Breast epithelium (tissue), 4 donors: ENCODE data around the gene BTG1. TPM values are rescaled to one million over a fixed set of nuclear protein-coding genes. Genes with fewer than 3 reads are reported as not detected.
"Not testable (repeated sequence)": the region's sequence is repeated elsewhere in the genome, so short reads cannot be mapped to it uniquely, and the experiment has no call there.

ENCODE experiments used
- DNase-seq, 2 donors: peaks; one replicate each; pipeline ENCODE4 v3.0.0-alpha.2; 2019; ENCODE audit warnings: low spot score in 2 of 2
- H3K27ac ChIP-seq, 2 donors: fragments of 200-600 bp; sonication (generic) in 1 of 2; one replicate each; pipeline ENCODE4 v1.5.1; 2016 to 2019; ENCODE audit warnings: mild to moderate bottlenecking in 1 of 2
- H3K27me3 ChIP-seq, 2 donors: fragments of 200-600 bp; sonication (generic) in 1 of 2; one replicate each; pipeline versions ENCODE4 v1.5.1 to v1.6.0; 2017 to 2019; ENCODE audit warnings: control low read depth in 1 of 2, mild to moderate bottlenecking in 1 of 2
- H3K36me3 ChIP-seq: fragments of 200-600 bp; one replicate; pipeline ENCODE4 v1.5.1; 2019
- H3K4me1 ChIP-seq, 2 donors: fragments of 200-600 bp; sonication (generic); one replicate each; pipeline ENCODE4 v1.5.1; 2016 to 2019; ENCODE audit warnings: control low read depth in 1 of 2
- H3K4me3 ChIP-seq, 3 donors: fragments of 200-600 bp; sonication (generic); 1 replicate in 2 of 3; 2 replicates in 1 of 3; pipeline ENCODE4 v1.5.1; 2016 to 2019; ENCODE audit warnings: mild to moderate bottlenecking in 3 of 3, moderate library complexity in 2 of 3
- H3K9me3 ChIP-seq, 2 donors: fragments of 200-600 bp; sonication (generic) in 1 of 2; one replicate each; pipeline ENCODE4 v1.5.1; 2016 to 2019; ENCODE audit warnings: control low read depth in 1 of 2
- CTCF ChIP-seq, 3 donors: fragments of 450-650 bp; IDR thresholded peaks; one replicate each; pipeline ENCODE4 v1.5.1; 2016 to 2017; ENCODE audit warnings: antibody characterized with exemption in 3 of 3, mild to moderate bottlenecking in 3 of 3, moderate library complexity in 3 of 3
- POLR2A ChIP-seq: fragments of 450-650 bp; IDR thresholded peaks from one replicate; pipeline ENCODE4 v1.6.1; 2016; ENCODE audit warnings: antibody characterized with exemption, mild to moderate bottlenecking, moderate library complexity
- POLR2AphosphoS5 ChIP-seq, 3 donors: sonication (generic); formaldehyde crosslinking; IDR thresholded peaks; one replicate each; pipeline ENCODE4 v1.6.1; 2017; ENCODE audit warnings: antibody characterized with exemption in 3 of 3
- intact Hi-C: fragments of 100-400 bp; cut with DNase I; formaldehyde crosslinking; loops from one replicate; pipeline ENCODE4 v1.15.1; 2023; ENCODE audit warnings: low total_unique reads
- total RNA-seq, 3 donors: library from RNA; depleted of rRNA; stranded (reverse); fragments of >200 nt; gene quantifications; one replicate each; pipeline ENCODE4 v1.1.0, GENCODE V29; 2016

Gene BTG1
- total RNA-seq, 3 donors from 2014 or later = 83.9 to 106 (median 96.3) TPM

GRCh38 chr12:92102606-92103005 is 43.0 kb downstream of the BTG1 start:
- no peak for TF ChIP-seq POLR2AphosphoS5 (IDR thresholded peaks at IDR 0.05)
- no peak for TF ChIP-seq CTCF (IDR thresholded peaks at IDR 0.05)
- TF ChIP-seq POLR2A = no peak
- no peak for DNase-seq
- intact Hi-C loops = no loop called here
- Histone ChIP-seq H3K27ac (no peak overlapping the region), H3K36me3 (no peaks in the 10 kb centered on the region), H3K9me3 (no peaks in the 10 kb centered on the region), H3K4me3 (no peak overlapping the region), H3K27me3 (no peaks in the 10 kb centered on the region), H3K4me1 (no peaks in the 10 kb centered on the region)

GRCh38 chr12:92098594-92099380 is 46.9 kb downstream of the BTG1 start:
- Histone ChIP-seq H3K9me3 (no peaks in the 10 kb centered on the region), H3K4me1 (no peaks in the 10 kb centered on the region), H3K27ac (no peak overlapping the region), H3K36me3 (no peaks in the 10 kb centered on the region), H3K27me3 (no peaks in the 10 kb centered on the region), H3K4me3 (no peak overlapping the region)
- no peak for TF ChIP-seq POLR2AphosphoS5 (IDR thresholded peaks at IDR 0.05)
- TF ChIP-seq POLR2A = no peak
- TF ChIP-seq CTCF (IDR thresholded peaks at IDR 0.05) = no peak
- intact Hi-C loops = no loop called here
- no peak for DNase-seq

GRCh38 chr12:92096346-92097136 is 49.1 kb downstream of the BTG1 start:
- H3K27ac ChIP-seq = no peak overlapping the region
- H3K36me3 ChIP-seq = no peaks in the 10 kb centered on the region
- no peaks in the 10 kb centered on the region for H3K9me3 ChIP-seq
- intact Hi-C loops = no loop called here
- no peak for DNase-seq
- no peak for TF ChIP-seq POLR2AphosphoS5 (IDR thresholded peaks at IDR 0.05)
- no peak for TF ChIP-seq POLR2A
- TF ChIP-seq CTCF (IDR thresholded peaks at IDR 0.05) = no peak
- no peak overlapping the region for H3K4me3 ChIP-seq
- no peaks in the 10 kb centered on the region for H3K4me1 ChIP-seq
- no peaks in the 10 kb centered on the region for H3K27me3 ChIP-seq

- H3K27me3 ChIP-seq = no peaks in the 10 kb centered on the region
- TF ChIP-seq POLR2A = no peak
- no peak for TF ChIP-seq POLR2AphosphoS5 (IDR thresholded peaks at IDR 0.05)
- no peak for TF ChIP-seq CTCF (IDR thresholded peaks at IDR 0.05)
- H3K36me3 ChIP-seq = no peaks in the 10 kb centered on the region
- no peak for DNase-seq
- no peak overlapping the region for H3K4me3 ChIP-seq
- H3K4me1 ChIP-seq = no peaks in the 10 kb centered on the region
- H3K9me3 ChIP-seq = no peaks in the 10 kb centered on the region
- intact Hi-C loops = no loop called here
- no peak overlapping the region for H3K27ac ChIP-seq
Measured at GRCh38 chr12:92094751-92095161, 50.9 kb downstream of the BTG1 start.

DNA sequence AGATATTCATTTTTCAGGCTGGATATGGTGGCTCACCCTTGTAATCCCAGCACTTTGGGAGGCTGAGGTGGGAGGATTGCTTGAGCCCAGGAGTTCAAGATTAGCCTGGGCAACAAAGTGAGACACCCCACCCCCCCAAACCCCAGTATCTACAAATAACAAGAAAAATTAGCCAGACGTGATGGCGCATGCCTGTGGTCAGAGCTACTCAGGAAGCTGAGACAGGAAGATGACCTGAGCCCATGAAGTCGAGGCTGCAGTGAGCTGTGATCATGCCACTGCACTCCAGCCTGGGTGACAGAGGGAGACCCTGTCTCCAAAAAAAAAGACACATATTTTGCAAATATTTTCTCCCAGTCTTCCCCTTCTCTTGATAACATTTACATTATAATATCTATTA is 51.3 kb downstream of the BTG1 start:
- H3K27ac ChIP-seq, H3K9me3 ChIP-seq, intact Hi-C loops, H3K4me1 ChIP-seq, DNase-seq, H3K4me3 ChIP-seq, H3K27me3 ChIP-seq, H3K36me3 ChIP-seq: not testable (repeated sequence)
